ENCODE data around the gene UBAC2. TPM values are rescaled to one million over a fixed set of nuclear protein-coding genes. Genes with fewer than 3 reads are reported as not detected.

Gene UBAC2
- total and polyA plus RNA-seq, 2 donors (not counting 3 experiments of a cell fraction or from before 2014, with no cell fraction given) = 45.7 to 54.4 TPM

- FAIRE-seq (no peak), DNase-seq (ENCODE audit: low read depth, low spot score) (no peak)
- no peak for TF ChIP-seq MAX (IDR thresholded peaks at IDR 0.05; ENCODE audit: insufficient read depth, insufficient read length)
- TF ChIP-seq MYC (IDR thresholded peaks at IDR 0.05; ENCODE audit: low read depth, low read length) = no peak
- no peak for TF ChIP-seq GATA2 (IDR thresholded peaks at IDR 0.05; ENCODE audit: insufficient read depth, insufficient read length, low read depth, low read length)
- no peak for TF ChIP-seq JUN (IDR thresholded peaks at IDR 0.05; ENCODE audit: borderline replicate concordance, insufficient read depth, insufficient read length, low read depth)
- TF ChIP-seq POLR2AphosphoS5 (IDR thresholded peaks at IDR 0.05; ENCODE audit: insufficient read depth, low read depth, low read length) = no peak
- no peak for TF ChIP-seq EZH2 (IDR thresholded peaks at IDR 0.05; ENCODE audit: borderline replicate concordance, low read depth, low read length, severe bottlenecking)
- no peak for TF ChIP-seq CTCF (IDR thresholded peaks at IDR 0.05; ENCODE audit: extremely low read depth in 1 of 2, insufficient read depth in 1 of 2, low read depth in 1 of 2, low read length in 2 of 2)
- TF ChIP-seq POLR2A (IDR thresholded peaks at IDR 0.05; ENCODE audit: low read depth, low read length) = no peak
- no peak for TF ChIP-seq FOS (IDR thresholded peaks at IDR 0.05; ENCODE audit: borderline replicate concordance, insufficient read depth, low read length)
- Histone ChIP-seq H3K79me2 (ENCODE audit: control insufficient read depth, insufficient read depth, low read length) (no peaks in the 10 kb centered on the region), H3K27me3 (ENCODE audit: control insufficient read depth in 2 of 2, insufficient read depth in 2 of 2, low read length in 2 of 2) (no peaks in the 10 kb centered on the region), H3K9me1 (replicated peaks; ENCODE audit: control insufficient read depth, extremely low read depth, insufficient read depth, low read length) (no peaks in the 10 kb centered on the region), H3K27ac (ENCODE audit: insufficient read depth, low read depth, low read length) (no peak overlapping the region), H3K4me2 (ENCODE audit: insufficient read depth, low read length) (no peak overlapping the region), H3K4me3 (replicated peaks in 1 of 3; ENCODE audit: insufficient read depth in 1 of 3, low read depth in 1 of 3, low read length in 3 of 3) (no peak overlapping the region), H2AFZ (ENCODE audit: low read depth, low read length) (no peak overlapping the region), H3K36me3 (ENCODE audit: control insufficient read depth in 2 of 2, extremely low read depth in 1 of 2, insufficient read depth in 2 of 2, low read length in 2 of 2) (peaks cover 0 to 12% of the 10 kb centered on the region in 2 experiments), H4K20me1 (replicated peaks; ENCODE audit: control insufficient read depth, extremely low read depth, insufficient read depth, low read length) (no peaks in the 10 kb centered on the region), H3K9ac (replicated peaks; ENCODE audit: extremely low read depth, insufficient read depth, low read length) (no peak overlapping the region), H3K9me3 (replicated peaks; ENCODE audit: control insufficient read depth, insufficient read depth, low read length) (no peaks in the 10 kb centered on the region), H3K4me1 (ENCODE audit: control insufficient read depth, extremely low read depth, insufficient read depth, low read length) (no peaks in the 10 kb centered on the region)
- ChIA-PET CTCF (interaction anchor here (1.2 kb wide), 1 partner anchor 71 kb away, joined by 3 read pairs; no protein-coding TSS in a partner anchor), POLR2A (no interaction called here)
- no TSS peak for BruUV-seq (replicated peaks)
- intact Hi-C loops (cut with micrococcal nuclease) = no loop called here
- dilution Hi-C loops (cut with MboI; ENCODE audit: extremely low pct_ligation_motif_present, low sequenced_read_pairs) = no loop called here
These were observed 140.0 kb downstream of the UBAC2 start for GRCh38 chr13:99340638-99341037.
